Hepatocyte (in vitro differentiated cells): ENCODE measurements around the gene RAB11FIP4.

Experiments used
- CTCF ChIP-seq: fragments of 200-600 bp; sonication (generic); IDR thresholded peaks from 2 replicates; pipeline ENCODE4 v1.5.1; 2016; ENCODE audit warnings: antibody characterized with exemption, mild to moderate bottlenecking; ENCODE audit not compliant: poor library complexity
- EZH2 ChIP-seq: fragments of 200-600 bp; sonication (generic); IDR thresholded peaks from 2 replicates; pipeline ENCODE4 v1.6.1; 2016; ENCODE audit warnings: antibody characterized with exemption, mild to moderate bottlenecking, borderline replicate concordance
- EZH2phosphoT487 ChIP-seq: fragments of 200-600 bp; sonication (generic); IDR thresholded peaks from one replicate; pipeline ENCODE4 v1.6.1; 2018; ENCODE audit warnings: antibody characterized with exemption, mild to moderate bottlenecking, low read depth, moderate library complexity; ENCODE audit not compliant: unreplicated experiment, severe bottlenecking

- TF ChIP-seq CTCF (no peak), EZH2 (no peak), EZH2phosphoT487 (no peak)
These were observed 108.5 kb downstream of the RAB11FIP4 start for GRCh38 chr17:31499771-31500554.
